Ovary (tissue), 9 donors: ENCODE data around the gene ACER2. TPM values are rescaled to one million over a fixed set of nuclear protein-coding genes. Genes with fewer than 3 reads are reported as not detected.
A peak's percentile ranks its signal among the peaks of the same experiment; 100 is the strongest.

Experiments used
- DNase-seq, 5 donors: peaks; one replicate each; pipeline ENCODE4 v3.0.0-alpha.2; 2019 to 2020
- H3K27ac ChIP-seq, 2 donors: fragments of 200-600 bp; one replicate each; pipeline versions ENCODE4 v1.5.1 to v1.8.0; 2019 to 2022
- H3K27me3 ChIP-seq: fragments of 200-600 bp; one replicate; pipeline ENCODE4 v1.8.0; 2022
- H3K36me3 ChIP-seq: fragments of 200-600 bp; sonication (generic); one replicate; pipeline ENCODE4 v1.5.1; 2019
- H3K4me1 ChIP-seq: one replicate; pipeline ENCODE4 v1.8.1; 2013; ENCODE audit warnings: mild to moderate bottlenecking, moderate library complexity; ENCODE audit not compliant: insufficient read depth
- H3K4me3 ChIP-seq: fragments of 200-600 bp; sonication (generic); one replicate; pipeline ENCODE4 v1.5.1; 2017
- H3K9me3 ChIP-seq, 2 donors: fragments of 200-600 bp in 1 of 2; sonication (generic) in 1 of 2; one replicate each; pipeline versions ENCODE4 v1.5.1 to v1.8.1; 2013 to 2019; ENCODE audit warnings: mild to moderate bottlenecking in 1 of 2, moderate library complexity in 1 of 2
- CTCF ChIP-seq, 3 donors: fragments of 450-650 bp in 2 of 3; fragments of 200-600 bp in 1 of 3; IDR thresholded peaks; one replicate each; pipeline versions ENCODE4 v1.5.1 to v1.8.0; 2016 to 2022; ENCODE audit warnings: antibody characterized with exemption in 3 of 3, mild to moderate bottlenecking in 1 of 3
- EP300 ChIP-seq: sonication (generic); formaldehyde crosslinking; IDR thresholded peaks from one replicate; pipeline ENCODE4 v1.6.1; 2017; ENCODE audit warnings: antibody characterized with exemption
- POLR2A ChIP-seq: fragments of 450-650 bp; IDR thresholded peaks from one replicate; pipeline ENCODE4 v1.6.1; 2017; ENCODE audit warnings: antibody characterized with exemption, mild to moderate bottlenecking, moderate library complexity
- WGBS, 3 donors: extraction: QIAGEN DNeasy Blood & Tissue Kit in 1 of 3; methylation state at CpG; one replicate each; pipeline versions ENCODE4 v1.1.5 to v1.1.7; 2013 to 2017; 5-methylcytosine and 5-hydroxymethylcytosine counted together
- intact Hi-C, 4 donors: fragments of 100-400 bp; cut with DNase I; formaldehyde crosslinking; loops; one replicate each; pipeline versions ENCODE4 v1.11.0 to v1.15.1; 2022 to 2023
- polyA plus RNA-seq, 2 donors: library from polyadenylated mRNA; stranded (reverse); fragments of 200-250 nt in 1 of 2; fragments of 350-450 nt in 1 of 2; fragmentation: Illumina TruSeq in 1 of 2; extraction: RNeasy Lipid Tissue Mini Kit (QIAGEN cat#74804) in 1 of 2; gene quantifications; one replicate each; pipeline ENCODE4 v1.2.3, GENCODE V29; 2013 to 2014
- total RNA-seq, 7 donors: library from RNA; depleted of rRNA in 2 of 7; stranded (reverse); fragments of >200 nt in 2 of 7; fragmentation: NEBNext Ultra II Directional in 3 of 7; extraction: Animal tissue kit (Norgen Biotek cat#: 25700) in 3 of 7; gene quantifications; one replicate each; pipeline versions ENCODE4 v1.1.0 to v1.2.4, GENCODE V29; 2016 to 2023
- donor health status: DM: no; HTN: no; CAD: no; lungs with moderate emphysema.
- donor health status: DM: no; HTN: no; CAD: no.
- donor health status: Bipolar disorder and iron deficiency.
- donor health status: DM: yes; HTN: yes; CAD: no.
- donor health status: DM: no; HTN: no; CAD: no.
- donor health status: DM: yes; HTN: yes; CAD: no.

The ACER2 gene
- total and polyA plus RNA-seq, 9 donors: 0.80 to 10.0 (median 3.0) TPM

GRCh38 chr9:19446361-19446861, 37.6 kb downstream of the ACER2 start:
- intact Hi-C loops: no loop called here
- no peak for DNase-seq
- Histone ChIP-seq H3K9me3 (no peaks in the 10 kb centered on the region), H3K36me3 (no peaks in the 10 kb centered on the region), H3K27me3 (no peaks in the 10 kb centered on the region), H3K4me3 (no peak overlapping the region), H3K4me1 (no peaks in the 10 kb centered on the region), H3K27ac (no peak overlapping the region)
- 89 to 91% (median 90%) methylated on average over 7 of the region's 7 CpGs for WGBS, 3 donors
- no peak for TF ChIP-seq CTCF (IDR thresholded peaks at IDR 0.05)
- TF ChIP-seq EP300: no peak
- no peak for TF ChIP-seq POLR2A

GRCh38 chr9:19451240-19452087, 42.7 kb downstream of the ACER2 start:
- H3K36me3 ChIP-seq: no peaks in the 10 kb centered on the region
- no peak overlapping the region for H3K4me3 ChIP-seq
- intact Hi-C loops: loop anchor here in 3 of 4 donors (10.0 kb wide), 4 partner anchors 57 to 407 kb away; partner anchors contain the start of genes DENND4C (in 1 of the 3), RPS6 (in 1 of the 3) and RRAGA (in 1 of the 3)
- DNase-seq: no peak
- WGBS, 3 donors: 89 to 92% (median 92%) methylated on average over 9 of the region's 9 CpGs
- H3K9me3 ChIP-seq: no peaks in the 10 kb centered on the region
- TF ChIP-seq CTCF (IDR thresholded peaks at IDR 0.05): no peak
- no peak for TF ChIP-seq POLR2A
- TF ChIP-seq EP300: no peak
- H3K27ac ChIP-seq: no peak overlapping the region
- H3K4me1 ChIP-seq: no peaks in the 10 kb centered on the region
- H3K27me3 ChIP-seq: no peaks in the 10 kb centered on the region

- no peaks in the 10 kb centered on the region for H3K36me3 ChIP-seq
- no peaks in the 10 kb centered on the region for H3K4me1 ChIP-seq
- 53 to 64% (median 53%) methylated on average over 3 of the region's 3 CpGs for WGBS, 3 donors
- H3K27me3 ChIP-seq: no peaks in the 10 kb centered on the region
- no peak overlapping the region for H3K4me3 ChIP-seq
- no peak for DNase-seq
- no peak overlapping the region for H3K27ac ChIP-seq
- H3K9me3 ChIP-seq: no peaks in the 10 kb centered on the region
- intact Hi-C loops: loop anchor here in 3 of 4 donors (10.0 kb wide), 4 partner anchors 62 to 412 kb away; partner anchors contain the start of genes DENND4C (in 1 of the 3), RPS6 (in 1 of the 3) and RRAGA (in 1 of the 3)
- no peak for TF ChIP-seq CTCF (IDR thresholded peaks at IDR 0.05)
- no peak for TF ChIP-seq POLR2A
- no peak for TF ChIP-seq EP300
Observed at GRCh38 chr9:19456426-19456825, 47.6 kb downstream of the ACER2 start.

GRCh38 chr9:19456996-19457692, 48.3 kb downstream of the ACER2 start:
- intact Hi-C loops: loop anchor here in 3 of 4 donors (10.0 kb wide), 4 partner anchors 62 to 412 kb away; partner anchors contain the start of genes DENND4C (in 1 of the 3), RPS6 (in 1 of the 3) and RRAGA (in 1 of the 3)
- WGBS, 3 donors: 28 to 34% (median 31%) methylated on average over 12 of the region's 12 CpGs
- Histone ChIP-seq H3K27ac (no peak overlapping the region), H3K4me3 (no peak overlapping the region), H3K27me3 (no peaks in the 10 kb centered on the region), H3K4me1 (no peaks in the 10 kb centered on the region), H3K9me3 (no peaks in the 10 kb centered on the region), H3K36me3 (no peaks in the 10 kb centered on the region)
- DNase-seq: peak; percentile 37 to 74 (median 62)
- TF ChIP-seq POLR2A: no peak
- peak; percentile 85 to 87 (median 87) for TF ChIP-seq CTCF (IDR thresholded peaks at IDR 0.05)
